ENCODE measurements around the gene OR2S2. TPM values are rescaled to one million over a fixed set of nuclear protein-coding genes. Genes with fewer than 3 reads are reported as not detected.

The OR2S2 gene
- total and polyA plus RNA-seq, 2 experiments from 2014 or later, result not detected

GRCh38 chr9:35942286-35942685, 15.7 kb downstream of the OR2S2 start:
- no peak overlapping the region for H3K4me3 ChIP-seq
- H3K4me1 ChIP-seq (ENCODE audit: low read depth), result no peaks in the 10 kb centered on the region
- no peak for DNase-seq (ENCODE audit: low read depth in 1 of 2, low spot score in 1 of 2)
- peaks cover 49% of the 10 kb centered on the region for H3K27me3 ChIP-seq
- no peaks in the 10 kb centered on the region for H3K36me3 ChIP-seq
- no peak for TF ChIP-seq CTCF (IDR thresholded peaks at IDR 0.05; ENCODE audit: low read depth, low read length)
- no peak overlapping the region for H3K27ac ChIP-seq
- no peaks in the 10 kb centered on the region for H3K9me3 ChIP-seq (ENCODE audit: low read depth)

DNA sequence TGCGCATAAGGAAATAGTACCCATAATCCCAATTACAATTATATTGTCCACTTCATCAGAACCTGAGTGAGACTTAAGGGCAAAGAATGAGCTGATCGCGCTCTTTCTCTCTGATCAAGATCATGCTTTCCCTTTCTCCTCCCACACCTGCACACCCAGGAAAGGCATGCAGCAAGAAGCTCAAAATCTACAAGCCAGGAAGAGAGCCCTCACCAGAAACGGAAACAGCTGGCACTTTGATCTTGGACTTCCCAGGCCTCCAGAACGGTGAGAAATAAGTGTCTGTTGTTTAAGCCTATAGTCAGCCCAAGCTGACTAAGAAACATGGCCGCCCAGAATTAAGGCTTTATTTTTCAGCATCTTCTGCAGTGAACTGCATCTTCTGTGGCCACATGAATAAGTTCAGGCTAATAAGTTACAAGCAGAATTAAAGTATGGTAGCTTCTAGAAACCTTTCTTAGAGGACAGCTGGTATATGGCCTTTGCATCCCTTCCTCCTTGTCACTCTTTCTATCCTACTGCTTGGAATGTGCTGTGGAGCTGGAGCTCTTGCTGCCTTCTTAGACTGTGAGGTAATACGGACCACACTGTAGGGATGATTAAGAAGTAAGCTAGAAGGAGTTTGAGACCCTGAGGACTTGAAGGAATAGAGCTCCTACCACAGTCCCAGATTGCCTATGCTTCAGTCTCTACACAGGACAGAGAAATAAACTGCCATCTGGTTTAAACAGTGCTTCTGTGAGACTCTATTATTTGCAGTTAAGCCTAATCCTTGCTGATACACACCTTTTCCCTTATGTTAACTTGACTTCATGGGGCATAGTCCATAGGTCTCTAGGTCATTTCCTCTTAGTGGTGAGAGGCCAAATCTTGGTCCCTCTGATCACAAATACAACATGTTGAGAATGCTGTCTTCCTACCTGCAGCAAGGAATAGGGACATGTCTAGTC, 17.2 kb downstream of the OR2S2 start:
- Histone ChIP-seq H3K27me3 (peaks cover 49% of the 10 kb centered on the region), H3K4me1 (ENCODE audit: low read depth) (no peaks in the 10 kb centered on the region), H3K27ac (no peak overlapping the region), H3K9me3 (ENCODE audit: low read depth) (no peaks in the 10 kb centered on the region), H3K4me3 (no peak overlapping the region), H3K36me3 (no peaks in the 10 kb centered on the region)
- no peak for TF ChIP-seq CTCF (IDR thresholded peaks at IDR 0.05; ENCODE audit: low read depth, low read length)
- DNase-seq (ENCODE audit: low read depth in 1 of 2, low spot score in 1 of 2), result no peak

DNA sequence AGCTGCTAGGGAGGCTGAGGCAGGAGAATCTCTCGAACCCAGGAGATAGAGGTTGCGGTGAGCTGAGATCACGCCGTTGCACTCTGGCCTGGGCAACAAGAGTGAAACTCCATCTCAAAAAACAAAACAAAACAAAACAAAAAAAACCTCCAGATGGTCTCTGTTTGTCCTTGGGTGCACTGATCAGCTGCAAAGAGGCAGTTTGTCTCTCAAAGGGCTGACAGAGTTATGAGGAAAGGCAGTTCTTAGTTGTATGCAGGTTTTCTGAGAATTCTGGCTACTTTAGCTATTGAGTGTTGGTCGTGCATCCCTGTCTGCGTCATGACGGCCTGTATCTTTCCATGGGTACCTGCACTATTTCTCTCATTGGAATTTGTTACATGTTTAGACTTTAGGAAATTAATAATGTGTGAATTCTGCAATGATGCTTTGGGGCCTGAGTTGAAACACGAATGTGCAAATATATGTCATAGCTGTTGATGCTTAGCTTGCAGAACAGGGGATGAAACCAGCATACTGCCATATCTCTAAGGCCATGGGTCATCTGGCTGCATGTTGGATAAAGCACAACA, 18.2 kb downstream of the OR2S2 start:
- no peak for DNase-seq (ENCODE audit: low read depth in 1 of 2, low spot score in 1 of 2)
- H3K27me3 ChIP-seq, result peaks cover 49% of the 10 kb centered on the region
- H3K27ac ChIP-seq, result no peak overlapping the region
- H3K4me3 ChIP-seq, result no peak overlapping the region
- no peaks in the 10 kb centered on the region for H3K9me3 ChIP-seq (ENCODE audit: low read depth)
- H3K36me3 ChIP-seq, result no peaks in the 10 kb centered on the region
- no peak for TF ChIP-seq CTCF (IDR thresholded peaks at IDR 0.05; ENCODE audit: low read depth, low read length)
- H3K4me1 ChIP-seq (ENCODE audit: low read depth), result no peaks in the 10 kb centered on the region

- DNase-seq (ENCODE audit: low read depth in 1 of 2, low spot score in 1 of 2), result no peak
- Histone ChIP-seq H3K9me3 (ENCODE audit: low read depth) (no peaks in the 10 kb centered on the region), H3K36me3 (no peaks in the 10 kb centered on the region), H3K4me3 (no peak overlapping the region), H3K27ac (no peak overlapping the region), H3K27me3 (peaks cover 40% of the 10 kb centered on the region), H3K4me1 (ENCODE audit: low read depth) (no peaks in the 10 kb centered on the region)
- no peak for TF ChIP-seq CTCF (IDR thresholded peaks at IDR 0.05; ENCODE audit: low read depth, low read length)
Measured at GRCh38 chr9:35938474-35939356, 19.2 kb downstream of the OR2S2 start.

DNA sequence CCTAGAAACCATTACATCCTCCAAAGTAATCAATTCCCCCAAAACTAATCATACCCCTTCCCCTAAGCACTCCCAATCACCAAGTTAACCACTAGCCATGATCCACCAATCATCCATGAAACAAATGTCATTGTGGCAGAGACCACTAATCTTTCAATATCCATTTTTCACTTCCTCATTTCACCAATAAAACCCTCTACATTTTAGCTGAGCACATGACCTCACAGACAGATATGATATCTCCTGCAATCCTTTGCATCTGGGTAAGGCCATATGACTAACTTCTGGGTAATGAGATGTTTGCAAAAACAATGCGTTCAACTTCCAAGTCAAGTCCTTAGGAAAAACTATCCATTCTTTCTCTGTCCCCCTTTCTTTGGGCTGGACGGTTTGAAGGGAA, 20.7 kb downstream of the OR2S2 start:
- H3K27me3 ChIP-seq, result peaks cover 25% of the 10 kb centered on the region
- TF ChIP-seq CTCF (IDR thresholded peaks at IDR 0.05; ENCODE audit: low read depth, low read length), result no peak
- H3K9me3 ChIP-seq (ENCODE audit: low read depth), result no peaks in the 10 kb centered on the region
- no peak for DNase-seq (ENCODE audit: low read depth in 1 of 2, low spot score in 1 of 2)
- no peak overlapping the region for H3K4me3 ChIP-seq
- no peaks in the 10 kb centered on the region for H3K36me3 ChIP-seq
- no peaks in the 10 kb centered on the region for H3K4me1 ChIP-seq (ENCODE audit: low read depth)
- H3K27ac ChIP-seq, result no peak overlapping the region
